GM18873 (cell line): ENCODE results near the gene ENAH.
"Not testable (repeated sequence)": the region's sequence is repeated elsewhere in the genome, so short reads cannot be mapped to it uniquely, and the experiment has no call there.

Experiments
- ATAC-seq: cut with Tn5 transposase; IDR thresholded peaks from one replicate; pipeline ENCODE4 v1.9.1; 2021; ENCODE audit warnings: mild to moderate bottlenecking, moderate library complexity, moderate number of reproducible peaks; ENCODE audit not compliant: unreplicated experiment, low FRiP score

The ENAH gene

GRCh38 chr1:225534135-225534534 is 118.8 kb downstream of the ENAH start:
- ATAC-seq = no peak

GRCh38 chr1:225533238-225533637 is 119.7 kb downstream of the ENAH start:
- ATAC-seq = no peak

- ATAC-seq = no peak
These were observed 120.5 kb downstream of the ENAH start for GRCh38 chr1:225532240-225532944.

- no peak for ATAC-seq
These were observed 123.2 kb downstream of the ENAH start for GRCh38 chr1:225529726-225530125.

GRCh38 chr1:225527575-225527974 is 125.3 kb downstream of the ENAH start:
- ATAC-seq = no peak

GRCh38 chr1:225526878-225527277 is 126.0 kb downstream of the ENAH start:
- ATAC-seq = no peak

- no peak for ATAC-seq
These were observed 127.5 kb downstream of the ENAH start for GRCh38 chr1:225525377-225525776.

- no peak for ATAC-seq
These were observed 128.4 kb downstream of the ENAH start for GRCh38 chr1:225524570-225524969.

- no peak for ATAC-seq
These were observed 129.5 kb downstream of the ENAH start for GRCh38 chr1:225523263-225523950.

GRCh38 chr1:225522588-225523262 is 130.2 kb downstream of the ENAH start:
- ATAC-seq = no peak

- ATAC-seq = no peak
These were observed 132.2 kb downstream of the ENAH start for GRCh38 chr1:225520587-225521227.

- ATAC-seq = no peak
These were observed 133.6 kb downstream of the ENAH start for GRCh38 chr1:225519166-225519863.

GRCh38 chr1:225517697-225518096 is 135.2 kb downstream of the ENAH start:
- ATAC-seq = no peak

GRCh38 chr1:225517221-225517620 is 135.7 kb downstream of the ENAH start:
- ATAC-seq = no peak

- ATAC-seq = no peak
These were observed 138.2 kb downstream of the ENAH start for GRCh38 chr1:225514671-225515081.

- not testable (repeated sequence) for ATAC-seq
These were observed 139.3 kb downstream of the ENAH start for GRCh38 chr1:225513576-225513975.

- no peak for ATAC-seq
These were observed 141.0 kb downstream of the ENAH start for GRCh38 chr1:225511828-225512381.

- not testable (repeated sequence) for ATAC-seq
These were observed 142.2 kb downstream of the ENAH start for GRCh38 chr1:225510740-225511139.

GRCh38 chr1:225509770-225510169 is 143.2 kb downstream of the ENAH start:
- no peak for ATAC-seq

- no peak for ATAC-seq
These were observed 143.6 kb downstream of the ENAH start for GRCh38 chr1:225509376-225509707.
